ENCODE data around the gene SCML2. TPM values are rescaled to one million over a fixed set of nuclear protein-coding genes. Genes with fewer than 3 reads are reported as not detected.

Gene SCML2
- total RNA-seq, 4 donors from 2014 or later: 0.42 to 2.9 (median 1.3) TPM

DNA sequence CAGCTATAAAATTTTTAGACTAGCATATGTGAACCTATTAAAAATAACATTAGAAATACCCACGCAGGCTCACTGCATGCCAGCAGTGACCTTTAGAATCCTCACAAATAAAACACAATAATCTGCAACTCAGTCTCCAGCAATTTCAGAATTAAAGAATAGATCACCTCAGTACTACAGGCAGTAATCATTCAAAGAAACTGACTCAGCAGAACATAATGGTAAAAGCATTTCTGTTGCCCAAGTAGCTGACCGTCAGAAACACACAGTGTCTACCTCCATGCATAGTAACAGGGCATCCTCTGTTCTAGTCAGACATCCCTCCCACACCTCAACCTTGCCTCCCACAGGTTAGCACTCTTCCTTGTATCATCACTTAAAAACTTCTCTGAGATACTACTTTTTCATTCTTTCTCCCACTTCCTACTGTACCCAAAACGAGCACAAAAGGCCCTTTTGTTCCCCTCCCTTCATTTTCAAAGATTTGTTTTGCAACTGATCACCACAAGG lies 68.1 kb downstream of the SCML2 start:
- no peak for ATAC-seq
- H3K36me3 ChIP-seq: no peaks in the 10 kb centered on the region

DNA sequence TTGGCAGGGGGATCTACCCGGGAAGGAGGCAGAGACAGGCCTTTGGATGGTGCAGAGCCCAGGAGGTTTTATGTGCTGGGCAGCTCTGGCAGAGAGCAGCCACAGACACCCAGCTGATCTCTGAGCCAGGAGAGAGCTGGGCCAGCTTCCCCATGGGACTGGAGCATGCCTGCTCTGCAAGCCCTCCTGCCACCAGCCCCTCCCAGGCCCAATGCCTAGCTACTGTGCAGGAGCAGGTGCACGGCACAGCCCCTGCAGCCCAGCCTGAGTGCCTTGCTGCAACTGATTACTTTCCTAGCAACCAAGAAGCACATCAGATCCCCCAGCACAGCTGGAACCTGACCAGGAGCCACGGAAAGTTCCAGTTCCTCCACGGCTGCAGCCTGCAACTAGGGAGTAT lies 76.0 kb downstream of the SCML2 start:
- no peak for TF ChIP-seq POLR2A (IDR thresholded peaks at IDR 0.05)
- TF ChIP-seq, protein P1, sequence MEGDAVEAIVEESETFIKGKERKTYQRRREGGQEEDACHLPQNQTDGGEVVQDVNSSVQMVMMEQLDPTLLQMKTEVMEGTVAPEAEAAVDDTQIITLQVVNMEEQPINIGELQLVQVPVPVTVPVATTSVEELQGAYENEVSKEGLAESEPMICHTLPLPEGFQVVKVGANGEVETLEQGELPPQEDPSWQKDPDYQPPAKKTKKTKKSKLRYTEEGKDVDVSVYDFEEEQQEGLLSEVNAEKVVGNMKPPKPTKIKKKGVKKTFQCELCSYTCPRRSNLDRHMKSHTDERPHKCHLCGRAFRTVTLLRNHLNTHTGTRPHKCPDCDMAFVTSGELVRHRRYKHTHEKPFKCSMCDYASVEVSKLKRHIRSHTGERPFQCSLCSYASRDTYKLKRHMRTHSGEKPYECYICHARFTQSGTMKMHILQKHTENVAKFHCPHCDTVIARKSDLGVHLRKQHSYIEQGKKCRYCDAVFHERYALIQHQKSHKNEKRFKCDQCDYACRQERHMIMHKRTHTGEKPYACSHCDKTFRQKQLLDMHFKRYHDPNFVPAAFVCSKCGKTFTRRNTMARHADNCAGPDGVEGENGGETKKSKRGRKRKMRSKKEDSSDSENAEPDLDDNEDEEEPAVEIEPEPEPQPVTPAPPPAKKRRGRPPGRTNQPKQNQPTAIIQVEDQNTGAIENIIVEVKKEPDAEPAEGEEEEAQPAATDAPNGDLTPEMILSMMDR (IDR thresholded peaks at IDR 0.05 in 4 of 5, conservative IDR thresholded peaks at IDR 0.05 in 1 of 5): no peak
- no peak overlapping the region for H3K27ac ChIP-seq
- intact Hi-C loops (cut with DNase I; ENCODE audit: low total_unique reads): no loop called here
- H3K4me3 ChIP-seq: no peak overlapping the region
- DNase-seq (no peak), ATAC-seq (no peak)
- H3K36me3 ChIP-seq: no peaks in the 10 kb centered on the region
- in situ Hi-C loops (cut with MboI; ENCODE audit: low sequenced_read_pairs in 4 of 4): no loop called here
- no peaks in the 10 kb centered on the region for H3K9me3 ChIP-seq
- H3K27me3 ChIP-seq: no peaks in the 10 kb centered on the region
- H3K4me1 ChIP-seq: no peaks in the 10 kb centered on the region

More for the DNA sequence above, 68.1 kb downstream of the SCML2 start:
- no peaks in the 10 kb centered on the region for H3K27me3 ChIP-seq
- no peak overlapping the region for H3K4me3 ChIP-seq
- H3K27ac ChIP-seq: no peak overlapping the region
- intact Hi-C loops (cut with DNase I; ENCODE audit: low total_unique reads): no loop called here
- in situ Hi-C loops (cut with MboI; ENCODE audit: low sequenced_read_pairs in 4 of 4): no loop called here
- TF ChIP-seq, protein P1 (IDR thresholded peaks at IDR 0.05 in 4 of 5, conservative IDR thresholded peaks at IDR 0.05 in 1 of 5): no peak
- TF ChIP-seq POLR2A (IDR thresholded peaks at IDR 0.05): no peak
- H3K4me1 ChIP-seq: no peaks in the 10 kb centered on the region
- no peaks in the 10 kb centered on the region for H3K9me3 ChIP-seq
- no peak for DNase-seq

- intact Hi-C loops (cut with DNase I; ENCODE audit: low total_unique reads): no loop called here
- no peak for ATAC-seq
Measured at GRCh38 chrX:18272222-18272621, 82.3 kb downstream of the SCML2 start.

DNA sequence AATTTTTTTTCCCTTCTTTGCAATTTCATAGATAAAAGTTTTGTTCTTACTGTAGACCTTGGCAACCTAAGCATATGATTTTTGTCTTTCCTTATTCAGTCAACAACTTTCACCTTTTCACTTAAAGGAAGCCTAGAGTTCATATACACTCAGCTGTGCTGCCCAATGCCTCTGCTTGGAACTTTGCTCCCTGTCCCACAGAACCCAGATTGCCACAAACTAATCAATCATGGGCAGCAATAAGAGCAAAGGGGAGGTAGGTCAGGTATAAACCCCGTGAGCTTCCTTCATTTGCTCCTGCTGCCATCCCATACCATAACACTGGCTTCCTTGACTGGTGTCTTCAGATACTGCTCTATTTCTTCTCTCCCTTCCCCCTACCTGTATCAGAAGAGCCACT lies 82.8 kb downstream of the SCML2 start:
- intact Hi-C loops (cut with DNase I; ENCODE audit: low total_unique reads): no loop called here
- TF ChIP-seq POLR2A (IDR thresholded peaks at IDR 0.05): no peak
- TF ChIP-seq, protein P1 (IDR thresholded peaks at IDR 0.05 in 4 of 5, conservative IDR thresholded peaks at IDR 0.05 in 1 of 5): no peak
- no peaks in the 10 kb centered on the region for H3K9me3 ChIP-seq
- in situ Hi-C loops (cut with MboI; ENCODE audit: low sequenced_read_pairs in 4 of 4): no loop called here
- DNase-seq: no peak
- H3K4me1 ChIP-seq: no peaks in the 10 kb centered on the region
- no peaks in the 10 kb centered on the region for H3K36me3 ChIP-seq
- H3K27ac ChIP-seq: no peak overlapping the region
- no peaks in the 10 kb centered on the region for H3K27me3 ChIP-seq
- no peak for ATAC-seq
- H3K4me3 ChIP-seq: no peak overlapping the region

More at GRCh38 chrX:18272222-18272621, 82.3 kb downstream of the SCML2 start:
- no peaks in the 10 kb centered on the region for H3K9me3 ChIP-seq
- in situ Hi-C loops (cut with MboI; ENCODE audit: low sequenced_read_pairs in 4 of 4): no loop called here
- no peak overlapping the region for H3K27ac ChIP-seq
- H3K27me3 ChIP-seq: no peaks in the 10 kb centered on the region
- no peak overlapping the region for H3K4me3 ChIP-seq
- no peak for TF ChIP-seq POLR2A (IDR thresholded peaks at IDR 0.05)
- TF ChIP-seq, protein P1 (IDR thresholded peaks at IDR 0.05 in 4 of 5, conservative IDR thresholded peaks at IDR 0.05 in 1 of 5): no peak
- H3K36me3 ChIP-seq: no peaks in the 10 kb centered on the region
- H3K4me1 ChIP-seq: no peaks in the 10 kb centered on the region
- no peak for DNase-seq

DNA sequence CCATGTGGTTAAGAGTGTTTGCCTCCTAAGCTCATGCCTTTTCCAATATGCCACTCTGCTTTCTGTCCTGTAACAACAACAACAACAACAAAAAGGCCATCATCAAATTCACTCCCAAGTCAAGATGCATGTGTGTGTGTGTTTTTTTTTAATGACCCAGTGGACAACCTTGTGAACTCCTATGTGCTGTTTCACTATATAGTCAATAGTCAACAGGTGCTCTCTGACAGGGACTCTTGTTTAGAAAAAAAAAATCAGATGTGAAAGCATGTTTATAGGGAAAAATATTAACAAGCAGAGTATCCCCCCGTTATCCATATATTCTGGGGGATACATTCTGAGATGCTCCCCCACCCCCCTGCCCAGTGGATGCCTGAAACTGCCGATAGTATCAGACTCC lies 83.2 kb downstream of the SCML2 start:
- H3K27me3 ChIP-seq: no peaks in the 10 kb centered on the region
- no peak overlapping the region for H3K27ac ChIP-seq
- no peaks in the 10 kb centered on the region for H3K36me3 ChIP-seq
- ATAC-seq (no peak), DNase-seq (no peak)
- H3K4me1 ChIP-seq: no peaks in the 10 kb centered on the region
- in situ Hi-C loops (cut with MboI; ENCODE audit: low sequenced_read_pairs in 4 of 4): no loop called here
- no peak overlapping the region for H3K4me3 ChIP-seq
- TF ChIP-seq, protein P1 (IDR thresholded peaks at IDR 0.05 in 4 of 5, conservative IDR thresholded peaks at IDR 0.05 in 1 of 5): no peak
- no peak for TF ChIP-seq POLR2A (IDR thresholded peaks at IDR 0.05)
- intact Hi-C loops (cut with DNase I; ENCODE audit: low total_unique reads): no loop called here
- no peaks in the 10 kb centered on the region for H3K9me3 ChIP-seq

All from gastrocnemius medialis (tissue), 4 donors.